HL-60 (cell line): ENCODE measurements around the gene DNAJC4.

Experiments
- DNase-seq, 2 experiments: peaks; one replicate each; pipeline ENCODE4 v3.0.0-alpha.2; 2010 to 2020; ENCODE audit warnings: low read depth in 1 of 2, low spot score in 1 of 2
- H3K27ac ChIP-seq: fragments of 250-450 bp; sonication (Bioruptor Pico); replicated peaks from 2 replicates; pipeline ENCODE4 v1.5.1; 2020; ENCODE audit warnings: mild to moderate bottlenecking, moderate library complexity
- H3K27me3 ChIP-seq: fragments of 250-450 bp; sonication (Bioruptor Pico); 2 replicates; pipeline ENCODE4 v1.5.1; 2021; ENCODE audit warnings: mild to moderate bottlenecking, moderate library complexity; ENCODE audit not compliant: insufficient read depth, poor library complexity, severe bottlenecking
- H3K4me3 ChIP-seq: replicated peaks from 2 replicates; pipeline ENCODE4 v1.5.1; 2011; ENCODE audit warnings: mild to moderate bottlenecking, control low read depth, low read length; ENCODE audit not compliant: insufficient read depth
- GABPA ChIP-seq: IDR thresholded peaks from 2 replicates; pipeline ENCODE4 v1.6.1; 2012; ENCODE audit warnings: low read depth
- POLR2AphosphoS5 ChIP-seq: IDR thresholded peaks from 2 replicates; pipeline ENCODE4 v1.6.1; 2012; ENCODE audit warnings: low read depth
- SPI1 ChIP-seq: IDR thresholded peaks from 2 replicates; pipeline ENCODE4 v1.6.1; 2012; ENCODE audit warnings: low read depth, mild to moderate bottlenecking, borderline replicate concordance
- TF ChIP-seq, protein P1 (sequence below): IDR thresholded peaks from one replicate; pipeline ENCODE4 v1.5.1; 2011; ENCODE audit warnings: low read length, control low read depth, inconsistent platforms; ENCODE audit not compliant: insufficient read depth
- TF ChIP-seq, protein P2 (sequence below): IDR thresholded peaks from 2 replicates; pipeline ENCODE4 v1.6.1; 2012; ENCODE audit warnings: low read depth; ENCODE audit not compliant: insufficient replicate concordance

Gene DNAJC4

DNA sequence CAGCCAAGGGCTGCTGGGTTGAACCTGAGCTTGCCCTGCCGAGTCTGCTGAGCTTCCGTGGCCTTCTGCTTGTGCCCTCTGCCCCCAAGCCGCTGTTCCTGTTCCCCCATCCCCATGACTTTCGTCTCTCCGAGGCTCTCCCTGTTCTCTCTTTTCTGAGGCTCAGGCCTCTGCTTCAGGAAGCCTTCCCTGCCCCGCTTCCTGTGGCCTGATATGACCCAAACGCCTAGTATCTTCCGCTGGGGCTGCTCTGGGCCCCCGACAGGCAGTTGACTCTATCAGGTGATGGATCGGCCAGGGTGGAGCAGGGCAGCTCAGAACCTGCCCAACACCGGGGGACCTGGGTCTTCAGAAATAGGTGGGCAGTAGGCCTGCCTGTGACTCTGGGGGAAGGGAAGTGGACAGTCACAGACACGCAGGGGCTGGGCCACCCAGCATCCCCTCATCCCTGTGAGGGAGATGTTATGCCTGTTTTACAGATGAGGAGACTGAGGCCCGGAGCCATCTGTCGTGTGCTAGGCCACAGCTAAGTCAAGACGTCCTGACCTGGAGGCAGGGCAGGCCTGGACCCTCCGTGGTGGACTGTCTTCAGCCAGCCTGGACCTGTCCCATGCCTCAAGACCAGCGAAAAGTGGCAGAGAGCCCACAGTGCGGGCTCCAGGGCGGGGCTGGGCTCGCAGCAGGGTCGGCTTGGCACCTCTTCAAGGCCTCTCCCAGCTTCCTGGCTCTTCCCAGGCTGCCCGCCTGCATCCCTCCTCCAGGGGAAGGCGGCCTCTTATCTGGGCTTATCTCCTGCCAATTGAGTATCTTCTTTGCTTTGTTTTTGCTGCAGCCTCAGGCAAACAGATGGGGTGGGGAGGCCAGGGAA is 37.9 kb downstream of the DNAJC4 start:
- DNase-seq = peak in 1 of 2 experiments; percentile 57
- Histone ChIP-seq H3K27ac (peak overlapping the region; percentile 91), H3K27me3 (no peaks in the 10 kb centered on the region), H3K4me3 (peak overlapping the region; percentile 61)
- TF ChIP-seq, protein P1, sequence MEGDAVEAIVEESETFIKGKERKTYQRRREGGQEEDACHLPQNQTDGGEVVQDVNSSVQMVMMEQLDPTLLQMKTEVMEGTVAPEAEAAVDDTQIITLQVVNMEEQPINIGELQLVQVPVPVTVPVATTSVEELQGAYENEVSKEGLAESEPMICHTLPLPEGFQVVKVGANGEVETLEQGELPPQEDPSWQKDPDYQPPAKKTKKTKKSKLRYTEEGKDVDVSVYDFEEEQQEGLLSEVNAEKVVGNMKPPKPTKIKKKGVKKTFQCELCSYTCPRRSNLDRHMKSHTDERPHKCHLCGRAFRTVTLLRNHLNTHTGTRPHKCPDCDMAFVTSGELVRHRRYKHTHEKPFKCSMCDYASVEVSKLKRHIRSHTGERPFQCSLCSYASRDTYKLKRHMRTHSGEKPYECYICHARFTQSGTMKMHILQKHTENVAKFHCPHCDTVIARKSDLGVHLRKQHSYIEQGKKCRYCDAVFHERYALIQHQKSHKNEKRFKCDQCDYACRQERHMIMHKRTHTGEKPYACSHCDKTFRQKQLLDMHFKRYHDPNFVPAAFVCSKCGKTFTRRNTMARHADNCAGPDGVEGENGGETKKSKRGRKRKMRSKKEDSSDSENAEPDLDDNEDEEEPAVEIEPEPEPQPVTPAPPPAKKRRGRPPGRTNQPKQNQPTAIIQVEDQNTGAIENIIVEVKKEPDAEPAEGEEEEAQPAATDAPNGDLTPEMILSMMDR = no peak
- TF ChIP-seq SPI1 (peak; percentile 8; the same call in 1 of the 2 replicates), POLR2AphosphoS5 (peak; percentile 37), GABPA (no peak)
- TF ChIP-seq, protein P2, sequence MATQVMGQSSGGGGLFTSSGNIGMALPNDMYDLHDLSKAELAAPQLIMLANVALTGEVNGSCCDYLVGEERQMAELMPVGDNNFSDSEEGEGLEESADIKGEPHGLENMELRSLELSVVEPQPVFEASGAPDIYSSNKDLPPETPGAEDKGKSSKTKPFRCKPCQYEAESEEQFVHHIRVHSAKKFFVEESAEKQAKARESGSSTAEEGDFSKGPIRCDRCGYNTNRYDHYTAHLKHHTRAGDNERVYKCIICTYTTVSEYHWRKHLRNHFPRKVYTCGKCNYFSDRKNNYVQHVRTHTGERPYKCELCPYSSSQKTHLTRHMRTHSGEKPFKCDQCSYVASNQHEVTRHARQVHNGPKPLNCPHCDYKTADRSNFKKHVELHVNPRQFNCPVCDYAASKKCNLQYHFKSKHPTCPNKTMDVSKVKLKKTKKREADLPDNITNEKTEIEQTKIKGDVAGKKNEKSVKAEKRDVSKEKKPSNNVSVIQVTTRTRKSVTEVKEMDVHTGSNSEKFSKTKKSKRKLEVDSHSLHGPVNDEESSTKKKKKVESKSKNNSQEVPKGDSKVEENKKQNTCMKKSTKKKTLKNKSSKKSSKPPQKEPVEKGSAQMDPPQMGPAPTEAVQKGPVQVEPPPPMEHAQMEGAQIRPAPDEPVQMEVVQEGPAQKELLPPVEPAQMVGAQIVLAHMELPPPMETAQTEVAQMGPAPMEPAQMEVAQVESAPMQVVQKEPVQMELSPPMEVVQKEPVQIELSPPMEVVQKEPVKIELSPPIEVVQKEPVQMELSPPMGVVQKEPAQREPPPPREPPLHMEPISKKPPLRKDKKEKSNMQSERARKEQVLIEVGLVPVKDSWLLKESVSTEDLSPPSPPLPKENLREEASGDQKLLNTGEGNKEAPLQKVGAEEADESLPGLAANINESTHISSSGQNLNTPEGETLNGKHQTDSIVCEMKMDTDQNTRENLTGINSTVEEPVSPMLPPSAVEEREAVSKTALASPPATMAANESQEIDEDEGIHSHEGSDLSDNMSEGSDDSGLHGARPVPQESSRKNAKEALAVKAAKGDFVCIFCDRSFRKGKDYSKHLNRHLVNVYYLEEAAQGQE = peak; percentile 30

DNA sequence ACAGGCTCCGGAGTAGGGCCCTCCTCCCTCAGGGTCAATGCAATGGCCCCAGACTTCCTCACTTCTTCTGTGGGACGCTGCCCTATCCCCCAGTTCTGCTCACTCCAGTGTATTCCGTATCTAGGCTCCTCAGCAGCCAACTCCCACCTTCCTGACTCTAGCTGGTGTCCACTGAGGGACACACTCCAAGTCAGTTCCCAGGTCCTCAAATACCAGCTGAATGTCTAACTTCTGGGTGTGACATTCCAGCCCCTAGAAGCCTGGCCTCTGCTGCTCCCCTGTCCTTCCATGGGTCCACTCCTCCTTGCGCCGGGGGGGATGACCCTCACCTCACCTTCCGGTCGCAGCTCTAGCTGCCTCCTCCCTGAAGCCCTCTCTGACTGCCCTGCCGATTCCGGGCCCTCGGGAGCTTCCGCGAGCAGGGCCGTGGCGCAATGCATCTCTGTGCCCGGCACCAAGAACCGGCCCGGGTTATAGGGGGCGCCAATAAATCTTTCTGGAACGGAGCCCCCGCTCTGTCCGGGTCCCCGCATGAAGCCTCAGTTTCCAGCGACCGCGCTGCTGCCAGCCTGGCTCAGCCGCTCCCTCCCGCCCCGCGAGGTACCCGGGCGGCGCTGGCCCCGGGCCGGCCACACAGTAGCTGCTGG is 38.7 kb downstream of the DNAJC4 start:
- TF ChIP-seq GABPA (0 out of 2 replicates have a peak, but pooled peaks have one; percentile 43), SPI1 (0 out of 2 replicates have a peak, but pooled peaks have one; percentile 16), POLR2AphosphoS5 (no peak; the same call in 1 of the 2 replicates)
- TF ChIP-seq, protein P2 = peak; percentile 12
- TF ChIP-seq, protein P1 = no peak
- peak overlapping the region; percentile 61 for H3K4me3 ChIP-seq
- H3K27me3 ChIP-seq = no peaks in the 10 kb centered on the region
- peak; percentile 72 to 77 for DNase-seq
- peak overlapping the region; percentile 91 for H3K27ac ChIP-seq

DNA sequence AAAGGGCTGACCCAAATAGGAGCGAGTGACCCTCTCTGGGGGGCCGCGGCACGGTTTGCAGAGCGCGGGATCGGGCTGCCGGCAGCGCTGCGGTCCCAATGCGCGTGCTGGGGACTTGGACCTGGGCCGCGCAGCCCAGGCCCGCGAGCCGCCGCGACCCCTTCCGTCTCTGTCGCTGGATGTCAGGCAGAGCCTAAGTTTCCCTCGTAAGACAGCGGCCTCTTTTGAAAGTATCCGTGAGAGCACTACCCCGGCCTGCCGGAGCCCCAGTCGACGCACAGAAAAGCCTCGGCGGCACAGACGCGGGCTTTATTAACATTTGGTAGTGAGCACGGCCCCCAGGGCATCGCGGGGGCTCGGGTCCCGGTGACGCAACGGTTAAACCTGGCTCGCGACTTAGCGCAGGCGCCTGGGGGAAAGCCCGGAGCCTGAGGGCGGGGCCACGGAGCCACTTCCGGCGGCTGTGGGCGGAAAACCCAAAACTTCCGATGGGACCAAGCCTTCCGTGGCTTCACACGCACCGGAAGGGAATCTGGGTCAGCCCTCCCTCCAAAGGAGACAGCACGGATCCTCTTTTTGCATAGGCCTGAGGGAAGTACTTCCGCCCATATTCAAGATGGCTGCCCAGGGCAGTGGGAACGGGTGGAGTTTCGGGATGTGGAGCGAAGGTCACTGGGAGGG is 39.3 kb downstream of the DNAJC4 start:
- TF ChIP-seq GABPA (peak; percentile 99), POLR2AphosphoS5 (0 out of 2 replicates have a peak, but pooled peaks have one; percentile 41), SPI1 (peak; percentile 73; the same call in 1 of the 2 replicates)
- TF ChIP-seq, protein P1 = no peak
- TF ChIP-seq, protein P2 = peak; percentile 27
- H3K27me3 ChIP-seq = no peaks in the 10 kb centered on the region
- H3K4me3 ChIP-seq = peak overlapping the region; percentile 88
- peak overlapping the region; percentile 91 for H3K27ac ChIP-seq
- peak; percentile 99 to 100 for DNase-seq
